ENCODE results near the gene HPS5. TPM values are rescaled to one million over a fixed set of nuclear protein-coding genes. Genes with fewer than 3 reads are reported as not detected.

The HPS5 gene, protein sequence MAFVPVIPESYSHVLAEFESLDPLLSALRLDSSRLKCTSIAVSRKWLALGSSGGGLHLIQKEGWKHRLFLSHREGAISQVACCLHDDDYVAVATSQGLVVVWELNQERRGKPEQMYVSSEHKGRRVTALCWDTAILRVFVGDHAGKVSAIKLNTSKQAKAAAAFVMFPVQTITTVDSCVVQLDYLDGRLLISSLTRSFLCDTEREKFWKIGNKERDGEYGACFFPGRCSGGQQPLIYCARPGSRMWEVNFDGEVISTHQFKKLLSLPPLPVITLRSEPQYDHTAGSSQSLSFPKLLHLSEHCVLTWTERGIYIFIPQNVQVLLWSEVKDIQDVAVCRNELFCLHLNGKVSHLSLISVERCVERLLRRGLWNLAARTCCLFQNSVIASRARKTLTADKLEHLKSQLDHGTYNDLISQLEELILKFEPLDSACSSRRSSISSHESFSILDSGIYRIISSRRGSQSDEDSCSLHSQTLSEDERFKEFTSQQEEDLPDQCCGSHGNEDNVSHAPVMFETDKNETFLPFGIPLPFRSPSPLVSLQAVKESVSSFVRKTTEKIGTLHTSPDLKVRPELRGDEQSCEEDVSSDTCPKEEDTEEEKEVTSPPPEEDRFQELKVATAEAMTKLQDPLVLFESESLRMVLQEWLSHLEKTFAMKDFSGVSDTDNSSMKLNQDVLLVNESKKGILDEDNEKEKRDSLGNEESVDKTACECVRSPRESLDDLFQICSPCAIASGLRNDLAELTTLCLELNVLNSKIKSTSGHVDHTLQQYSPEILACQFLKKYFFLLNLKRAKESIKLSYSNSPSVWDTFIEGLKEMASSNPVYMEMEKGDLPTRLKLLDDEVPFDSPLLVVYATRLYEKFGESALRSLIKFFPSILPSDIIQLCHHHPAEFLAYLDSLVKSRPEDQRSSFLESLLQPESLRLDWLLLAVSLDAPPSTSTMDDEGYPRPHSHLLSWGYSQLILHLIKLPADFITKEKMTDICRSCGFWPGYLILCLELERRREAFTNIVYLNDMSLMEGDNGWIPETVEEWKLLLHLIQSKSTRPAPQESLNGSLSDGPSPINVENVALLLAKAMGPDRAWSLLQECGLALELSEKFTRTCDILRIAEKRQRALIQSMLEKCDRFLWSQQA
- total RNA-seq (14.1 and 15.6 TPM in 2 replicates), polyA plus RNA-seq (3.3 and 4.7 TPM in 2 replicates), polyA minus RNA-seq (25.3 and 27.9 TPM in 2 replicates), Bru-seq, nascent RNA (percentile 70 among the genes with signal in this experiment), BruChase-seq, experiment 1, labeled RNA remaining after a 6-hour chase (percentile 66 among the genes with signal in this experiment), BruChase-seq, experiment 2, labeled RNA remaining after a 2-hour chase (percentile 67 among the genes with signal in this experiment)
- polyA plus RNA-seq (2011; cell fraction: cytosol; rRNA removed): 6.2 and 6.3 TPM in 2 replicates
- 9.2 and 13.2 TPM in 2 replicates for polyA plus RNA-seq (2011; cell fraction: nucleus; rRNA removed)
- 10.2 and 13.1 TPM in 2 replicates for polyA plus RNA-seq (2012)
- 17.6 TPM for polyA minus RNA-seq (2011; cell fraction: cytosol; rRNA and poly(A)+ RNA removed)
- polyA minus RNA-seq (2011; cell fraction: nucleus; rRNA and poly(A)+ RNA removed): 12.3 and 15.0 TPM in 2 replicates
- long read RNA-seq, full-length matches to known transcripts: 14 of 37 reads
- long read RNA-seq, partial matches to known transcripts: 7 of 37 reads
- long read RNA-seq, other reads (novel, unspliced or antisense): 16 of 37 reads

DNA sequence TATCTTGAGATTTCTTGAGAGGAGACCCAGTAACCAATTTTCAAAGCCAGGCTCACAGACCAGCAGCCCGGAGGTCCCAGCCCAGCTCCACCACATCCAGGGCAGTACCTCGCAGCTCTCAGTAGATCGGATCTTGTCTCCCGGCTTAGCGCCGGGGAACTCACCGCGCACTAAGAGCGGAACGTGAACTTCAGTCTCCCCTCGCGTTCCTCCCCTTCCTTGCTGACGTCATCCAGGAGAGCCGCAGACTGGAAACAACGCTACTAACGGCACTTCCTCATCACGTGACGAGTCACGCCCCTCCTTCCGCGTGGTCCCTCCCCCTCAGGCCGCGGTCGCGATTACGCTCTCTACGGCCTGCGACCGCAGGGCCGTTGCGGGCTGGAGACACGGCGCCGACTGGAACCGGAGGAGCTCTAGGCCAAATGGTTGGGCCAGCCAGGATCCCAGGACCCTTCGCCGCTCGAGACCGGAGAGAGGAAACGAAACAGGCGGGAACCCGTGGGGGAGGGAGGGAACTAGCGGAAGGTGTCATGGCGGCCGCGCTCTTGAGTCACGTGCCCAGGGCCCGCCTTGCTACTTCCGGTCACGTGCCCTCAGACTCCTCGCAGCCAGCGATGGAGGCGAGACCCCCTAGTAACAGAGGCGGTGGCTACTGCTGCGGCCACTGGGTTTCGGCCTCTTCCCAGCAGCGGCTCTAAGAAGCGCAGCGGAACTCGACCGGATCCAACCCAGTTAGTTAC lies at the start of gene HPS5, which contains the start of gene GTF2H1:
HPS5 (minus strand) TSS at position 172 of the 743 bp plus-strand sequence. CDS start 4,282 bp downstream, outside the sequence.
GTF2H1 (plus strand) TSS at position 599 of the 743 bp plus-strand sequence. CDS start 10,508 bp downstream, outside the sequence.
- BruUV-seq (replicated peaks): no TSS peak
- peaks cover 31% of the 10 kb centered on the region for H3K4me1 ChIP-seq (ENCODE audit: control insufficient read depth, extremely low read depth, insufficient read depth, low read length)
- H2AFZ ChIP-seq (ENCODE audit: low read depth, low read length): peak within 1 kb of the TSS; percentile 55
- no peaks in the 10 kb centered on the region for H3K27me3 ChIP-seq (ENCODE audit: control insufficient read depth in 2 of 2, insufficient read depth in 2 of 2, low read length in 2 of 2)
- H3K4me2 ChIP-seq (ENCODE audit: insufficient read depth, low read length): peak within 1 kb of the TSS; percentile 97
- H3K79me2 ChIP-seq (ENCODE audit: control insufficient read depth, insufficient read depth, low read length): peaks cover 50% of the 10 kb centered on the region
- peak within 1 kb of the TSS; percentile 60 to 90 (median 63) for H3K4me3 ChIP-seq (replicated peaks in 1 of 3; ENCODE audit: insufficient read depth in 1 of 3, low read depth in 1 of 3, low read length in 3 of 3)
- H3K27ac ChIP-seq (ENCODE audit: insufficient read depth, low read depth, low read length): peak within 1 kb of the TSS; percentile 79
- peak; percentile 98 for DNase-seq (ENCODE audit: low read depth, low spot score)
- CTCF ChIA-PET: interaction anchor here (0.6 to 2.6 kb wide), 4 partner anchors 13 to 290 kb away, joined by 3 to 13 read pairs (median 3); partner anchors contain the start of gene LDHA
- H3K36me3 ChIP-seq (ENCODE audit: control insufficient read depth in 2 of 2, extremely low read depth in 1 of 2, insufficient read depth in 2 of 2, low read length in 2 of 2): no peaks in the 10 kb centered on the region
- TF ChIP-seq, protein P1, sequence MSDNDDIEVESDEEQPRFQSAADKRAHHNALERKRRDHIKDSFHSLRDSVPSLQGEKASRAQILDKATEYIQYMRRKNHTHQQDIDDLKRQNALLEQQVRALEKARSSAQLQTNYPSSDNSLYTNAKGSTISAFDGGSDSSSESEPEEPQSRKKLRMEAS (IDR thresholded peaks at IDR 0.05; ENCODE audit: insufficient read depth, insufficient read length): peak; percentile 98
- TF ChIP-seq FOS (IDR thresholded peaks at IDR 0.05; ENCODE audit: borderline replicate concordance, insufficient read depth, low read length) (peak; percentile 13), MYC (IDR thresholded peaks at IDR 0.05; ENCODE audit: low read depth, low read length) (peak; percentile 95), POLR2AphosphoS5 (IDR thresholded peaks at IDR 0.05; ENCODE audit: insufficient read depth, low read depth, low read length) (peak; percentile 85), POLR2A (IDR thresholded peaks at IDR 0.05; ENCODE audit: low read depth, low read length) (peak; percentile 98), GATA2 (IDR thresholded peaks at IDR 0.05; ENCODE audit: insufficient read depth, insufficient read length, low read depth, low read length) (no peak), EZH2 (IDR thresholded peaks at IDR 0.05; ENCODE audit: borderline replicate concordance, low read depth, low read length, severe bottlenecking) (no peak), JUN (IDR thresholded peaks at IDR 0.05; ENCODE audit: borderline replicate concordance, insufficient read depth, insufficient read length, low read depth) (peak; percentile 87)
- TF ChIP-seq, protein P2, sequence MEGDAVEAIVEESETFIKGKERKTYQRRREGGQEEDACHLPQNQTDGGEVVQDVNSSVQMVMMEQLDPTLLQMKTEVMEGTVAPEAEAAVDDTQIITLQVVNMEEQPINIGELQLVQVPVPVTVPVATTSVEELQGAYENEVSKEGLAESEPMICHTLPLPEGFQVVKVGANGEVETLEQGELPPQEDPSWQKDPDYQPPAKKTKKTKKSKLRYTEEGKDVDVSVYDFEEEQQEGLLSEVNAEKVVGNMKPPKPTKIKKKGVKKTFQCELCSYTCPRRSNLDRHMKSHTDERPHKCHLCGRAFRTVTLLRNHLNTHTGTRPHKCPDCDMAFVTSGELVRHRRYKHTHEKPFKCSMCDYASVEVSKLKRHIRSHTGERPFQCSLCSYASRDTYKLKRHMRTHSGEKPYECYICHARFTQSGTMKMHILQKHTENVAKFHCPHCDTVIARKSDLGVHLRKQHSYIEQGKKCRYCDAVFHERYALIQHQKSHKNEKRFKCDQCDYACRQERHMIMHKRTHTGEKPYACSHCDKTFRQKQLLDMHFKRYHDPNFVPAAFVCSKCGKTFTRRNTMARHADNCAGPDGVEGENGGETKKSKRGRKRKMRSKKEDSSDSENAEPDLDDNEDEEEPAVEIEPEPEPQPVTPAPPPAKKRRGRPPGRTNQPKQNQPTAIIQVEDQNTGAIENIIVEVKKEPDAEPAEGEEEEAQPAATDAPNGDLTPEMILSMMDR (IDR thresholded peaks at IDR 0.05; ENCODE audit: extremely low read depth in 1 of 2, insufficient read depth in 1 of 2, low read depth in 1 of 2, low read length in 2 of 2): no peak
- peak; percentile 87 for FAIRE-seq
- H4K20me1 ChIP-seq (replicated peaks; ENCODE audit: control insufficient read depth, extremely low read depth, insufficient read depth, low read length): no peaks in the 10 kb centered on the region
- POLR2A ChIA-PET: interaction anchor here (1.1 to 2.0 kb wide), 3 partner anchors 9 to 73 kb away, joined by 3 to 15 read pairs (median 5); partner anchors contain the start of gene LDHA
- H3K9me3 ChIP-seq (replicated peaks; ENCODE audit: control insufficient read depth, insufficient read depth, low read length): no peaks in the 10 kb centered on the region
- intact Hi-C loops (cut with micrococcal nuclease) (loop anchor here (1.0 to 5.0 kb wide), 9 partner anchors 61 to 1245 kb away; partner anchors contain the start of genes PIK3C2A, RPS13, SAAL1 and SERGEF), dilution Hi-C loops (cut with MboI; ENCODE audit: extremely low pct_ligation_motif_present, low sequenced_read_pairs) (no loop called here)
- H3K9me1 ChIP-seq (replicated peaks; ENCODE audit: control insufficient read depth, extremely low read depth, insufficient read depth, low read length): no peaks in the 10 kb centered on the region
- peak within 1 kb of the TSS; percentile 88 for H3K9ac ChIP-seq (replicated peaks; ENCODE audit: extremely low read depth, insufficient read depth, low read length)

Data from endothelial cell of umbilical vein (primary cell).